Activated T-helper 17 cell treated with anti-CD3 and anti-CD28 coated beads, Interleukin-2, amount 50 U/mL, for 72 hours (primary cell): ENCODE measurements around the gene RNF222. TPM values are rescaled to one million over a fixed set of nuclear protein-coding genes. Genes with fewer than 3 reads are reported as not detected.
"Not testable (repeated sequence)": the region's sequence is repeated elsewhere in the genome, so short reads cannot be mapped to it uniquely, and the experiment has no call there.

ENCODE experiments used
- ATAC-seq: fragments of 150-1000 bp; cut with Tn5 transposase; replicated peaks from 2 replicates; pipeline ENCODE4 v1.10.0; 2021; ENCODE audit warnings: mild to moderate bottlenecking, moderate library complexity
- H3K27ac Mint-ChIP-seq: one replicate; pipeline ENCODE4 v1.8.0; 2022; ENCODE audit warnings: mixed read lengths
- H3K27me3 Mint-ChIP-seq: one replicate; pipeline ENCODE4 v1.8.0; 2022; ENCODE audit warnings: mixed read lengths
- H3K36me3 Mint-ChIP-seq: one replicate; pipeline ENCODE4 v1.8.0; 2022; ENCODE audit warnings: low read depth, mild to moderate bottlenecking, mixed read lengths
- H3K4me1 Mint-ChIP-seq: one replicate; pipeline ENCODE4 v1.8.0; 2022; ENCODE audit warnings: mixed read lengths
- H3K4me3 Mint-ChIP-seq: one replicate; pipeline ENCODE4 v1.8.0; 2022; ENCODE audit warnings: mild to moderate bottlenecking, mixed read lengths
- H3K9me3 Mint-ChIP-seq: one replicate; pipeline ENCODE4 v1.8.0; 2022; ENCODE audit warnings: mixed read lengths
- total RNA-seq, 2 donors: library from RNA; stranded (reverse); gene quantifications; one replicate each; pipeline ENCODE4 v1.2.3, GENCODE V29; 2022

Gene RNF222
- total RNA-seq, 2 donors from 2014 or later = 0.09 to 0.21 TPM

DNA sequence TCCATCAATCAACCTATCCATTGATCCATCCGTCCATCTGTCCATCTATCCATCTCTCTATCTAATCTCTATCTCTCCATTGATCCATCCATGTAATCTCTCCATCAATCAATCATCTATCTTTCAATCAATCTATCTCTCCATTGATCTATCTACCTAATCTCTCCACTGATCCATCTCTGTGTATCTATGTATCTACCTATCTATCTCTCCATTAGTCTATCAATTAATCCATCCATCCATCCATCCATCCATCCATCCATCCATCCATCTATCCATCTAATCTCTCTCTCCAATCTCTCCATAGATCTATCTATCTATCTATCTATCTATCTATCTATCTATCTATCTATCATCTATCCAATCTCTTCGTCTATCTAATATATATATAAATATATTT is 3.5 kb upstream of the RNF222 start:
- no peak for ATAC-seq
- Mint-ChIP-seq H3K27me3 (peaks cover 19% of the 10 kb centered on the region), H3K4me3 (no peak overlapping the region), H3K27ac (no peak overlapping the region), H3K36me3 (no peaks in the 10 kb centered on the region), H3K4me1 (no peaks in the 10 kb centered on the region), H3K9me3 (no peaks in the 10 kb centered on the region)

DNA sequence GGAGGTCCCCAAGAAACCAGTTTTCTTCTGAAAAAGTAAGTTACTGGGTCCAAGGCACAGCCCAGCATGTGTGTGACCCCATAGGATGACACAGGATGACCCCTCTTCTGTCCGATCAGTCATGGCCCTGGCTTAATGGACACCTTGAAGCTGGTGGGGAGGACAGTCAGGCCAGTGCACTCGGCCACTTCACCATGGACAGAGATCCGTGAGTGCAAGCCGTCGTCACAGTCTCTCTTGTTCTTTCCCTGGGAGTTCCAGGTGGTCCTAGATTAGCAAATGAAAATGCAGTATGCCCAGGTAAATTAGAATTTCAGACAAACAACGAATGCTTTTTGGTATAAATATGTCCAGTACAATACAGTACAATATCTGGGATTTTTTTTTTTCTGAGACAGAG is 1.4 kb upstream of the RNF222 start:
- no peaks in the 10 kb centered on the region for H3K4me1 Mint-ChIP-seq
- no peak overlapping the region for H3K27ac Mint-ChIP-seq
- H3K36me3 Mint-ChIP-seq = no peaks in the 10 kb centered on the region
- ATAC-seq = no peak
- no peaks in the 10 kb centered on the region for H3K9me3 Mint-ChIP-seq
- H3K4me3 Mint-ChIP-seq = no peak overlapping the region
- peaks cover 19% of the 10 kb centered on the region for H3K27me3 Mint-ChIP-seq

DNA sequence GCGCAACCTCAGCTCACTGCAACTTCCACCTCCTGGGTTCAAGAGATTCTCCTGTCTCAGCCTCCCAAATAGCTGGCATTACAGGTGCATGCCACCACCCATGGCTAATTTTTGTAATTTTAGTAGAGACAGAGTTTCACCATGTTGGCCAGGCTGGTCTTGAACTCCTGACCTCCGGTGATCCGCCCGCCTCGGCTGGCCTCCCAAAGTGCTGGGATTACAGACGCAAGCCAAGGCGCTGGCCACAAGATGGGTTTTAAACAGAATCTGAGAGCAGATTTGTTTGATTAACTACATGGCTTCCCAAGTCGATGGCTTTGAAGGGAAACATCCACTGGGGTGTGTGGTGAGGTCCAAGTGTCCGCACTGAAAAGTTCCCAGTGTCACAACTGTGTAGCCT is 3.1 kb downstream of the RNF222 start:
- not testable (repeated sequence) for H3K9me3 Mint-ChIP-seq, H3K27ac Mint-ChIP-seq, H3K36me3 Mint-ChIP-seq, H3K4me3 Mint-ChIP-seq, H3K27me3 Mint-ChIP-seq, H3K4me1 Mint-ChIP-seq, ATAC-seq

DNA sequence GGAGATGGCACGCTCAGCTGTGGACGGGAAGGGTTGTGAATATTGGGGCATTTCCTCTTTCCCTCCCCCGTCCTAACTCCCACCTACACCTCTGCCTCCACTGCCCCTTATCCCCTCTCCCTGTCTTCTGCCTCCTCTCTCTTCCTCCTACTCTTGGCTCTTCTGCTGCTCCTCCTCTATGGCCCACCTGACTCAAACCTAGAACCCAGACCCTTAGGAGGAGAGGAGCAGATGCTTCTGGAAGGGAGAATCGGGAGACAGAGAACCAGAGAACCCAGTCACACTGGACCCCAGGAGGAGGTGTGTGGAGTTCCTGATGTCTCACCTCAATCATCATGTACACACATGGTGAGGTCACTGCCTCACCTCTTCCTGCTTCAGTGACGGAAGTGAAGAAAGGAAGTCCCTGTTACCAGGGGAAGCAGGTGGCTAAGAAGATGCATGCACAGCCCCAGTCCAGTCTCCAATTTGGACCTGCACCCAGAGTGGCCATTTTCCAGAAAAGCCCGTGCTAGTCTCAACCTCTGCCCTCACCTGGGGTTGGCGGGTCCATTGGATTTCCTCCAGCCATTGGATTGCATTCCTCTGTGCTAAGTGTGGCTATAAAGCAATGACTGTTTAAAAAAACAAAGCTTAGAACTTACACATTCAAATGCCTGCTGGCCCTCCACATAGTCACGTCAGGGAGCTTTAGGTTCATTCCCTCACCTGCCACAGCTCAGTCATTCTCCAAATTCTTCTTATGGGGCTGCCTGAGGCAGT is 4.0 kb downstream of the RNF222 start:
- H3K36me3 Mint-ChIP-seq = no peaks in the 10 kb centered on the region
- peak overlapping the region; percentile 90 for H3K27ac Mint-ChIP-seq
- peak overlapping the region; percentile 49 for H3K4me3 Mint-ChIP-seq
- peaks cover 5% of the 10 kb centered on the region for H3K4me1 Mint-ChIP-seq
- H3K9me3 Mint-ChIP-seq = no peaks in the 10 kb centered on the region
- peaks cover 6% of the 10 kb centered on the region for H3K27me3 Mint-ChIP-seq
- peak; percentile 98 for ATAC-seq

DNA sequence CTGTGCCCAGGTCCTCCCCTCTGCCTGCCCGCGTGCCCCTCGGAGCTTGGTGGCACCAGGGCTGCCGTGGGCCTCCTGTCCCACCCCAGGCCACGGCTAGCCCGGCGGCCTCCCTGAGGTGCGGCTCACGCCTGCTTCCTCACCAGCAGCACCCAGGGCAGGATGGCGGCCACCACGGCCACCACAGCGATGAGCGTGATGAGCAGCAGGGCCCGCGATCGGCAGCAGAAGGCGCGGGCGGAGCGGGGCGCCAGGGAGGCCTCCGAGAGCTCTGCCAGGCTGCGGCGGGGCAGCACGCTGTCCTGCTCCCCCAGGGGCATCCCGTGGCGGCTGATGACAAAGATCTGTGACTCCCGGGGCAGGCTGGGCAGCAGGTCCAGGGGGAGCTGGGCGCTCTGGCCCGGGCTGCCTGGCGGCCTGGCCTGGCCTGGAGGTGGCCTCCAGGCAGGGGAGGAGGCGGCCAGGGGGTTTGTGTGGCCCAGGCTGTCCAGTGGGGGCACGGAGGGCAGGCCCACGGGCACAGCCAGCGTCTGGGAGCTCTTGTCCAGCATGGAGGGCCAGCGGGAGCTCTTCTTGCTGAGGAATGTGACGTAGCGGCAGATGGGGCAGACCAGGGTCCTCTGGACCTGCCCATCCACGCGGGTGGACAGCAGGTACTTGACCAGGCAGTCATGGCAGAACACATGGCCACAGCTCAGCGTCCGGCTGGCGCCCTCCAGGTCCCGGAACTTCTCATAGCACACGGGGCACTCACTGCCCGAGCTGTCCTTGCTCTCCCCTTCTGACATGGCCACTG is 4.8 kb downstream of the RNF222 start:
- no peak for ATAC-seq
- Mint-ChIP-seq H3K27ac (peak overlapping the region; percentile 90), H3K9me3 (no peaks in the 10 kb centered on the region), H3K4me3 (peak overlapping the region; percentile 49), H3K27me3 (peaks cover 3% of the 10 kb centered on the region), H3K36me3 (no peaks in the 10 kb centered on the region), H3K4me1 (peaks cover 5% of the 10 kb centered on the region)

DNA sequence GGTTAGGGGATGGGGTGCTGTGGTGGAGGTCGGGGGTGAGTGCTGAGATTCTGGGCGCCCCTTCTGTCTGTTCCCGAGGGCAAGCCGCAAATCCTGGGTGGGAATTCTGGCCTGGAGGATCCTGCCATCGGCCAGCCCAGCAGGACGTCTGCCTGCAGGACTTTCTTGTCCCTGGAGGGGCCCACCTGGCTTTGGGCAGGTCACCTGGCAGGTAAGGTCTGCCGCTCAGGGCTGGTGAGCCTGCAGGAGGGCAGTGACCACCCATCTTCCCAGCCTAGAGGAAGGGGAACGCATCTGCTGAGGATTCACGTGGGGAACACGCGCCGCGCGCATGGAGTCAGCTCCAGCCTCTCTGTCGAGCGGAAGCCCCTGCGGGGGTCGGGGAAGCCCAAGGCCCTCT is 5.4 kb downstream of the RNF222 start:
- H3K27ac Mint-ChIP-seq = no peak overlapping the region
- H3K27me3 Mint-ChIP-seq = no peaks in the 10 kb centered on the region
- H3K36me3 Mint-ChIP-seq = no peaks in the 10 kb centered on the region
- H3K4me1 Mint-ChIP-seq = peaks cover 5% of the 10 kb centered on the region
- no peaks in the 10 kb centered on the region for H3K9me3 Mint-ChIP-seq
- ATAC-seq = no peak
- H3K4me3 Mint-ChIP-seq = no peak overlapping the region

DNA sequence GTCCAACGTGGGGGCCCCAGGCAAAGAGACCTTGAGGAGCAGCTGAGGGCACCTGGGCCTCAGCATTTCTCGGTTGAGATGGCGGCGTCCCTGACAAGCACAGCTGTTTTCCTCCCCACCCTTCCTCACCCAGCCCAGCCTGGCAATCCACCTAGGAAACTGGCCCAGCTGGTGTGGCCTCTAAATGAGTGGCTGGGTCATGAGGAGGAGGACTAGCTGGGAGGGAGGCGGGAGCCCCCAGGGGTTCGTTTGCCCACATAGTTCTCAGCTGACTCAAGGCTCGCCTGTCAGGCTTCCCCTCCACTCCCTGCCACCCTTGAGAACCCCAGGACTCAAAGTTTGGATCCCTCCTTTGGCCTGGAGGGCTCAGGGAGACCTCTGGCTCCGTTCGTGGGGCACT is 5.9 kb downstream of the RNF222 start:
- H3K9me3 Mint-ChIP-seq = no peaks in the 10 kb centered on the region
- H3K4me3 Mint-ChIP-seq = no peak overlapping the region
- no peaks in the 10 kb centered on the region for H3K36me3 Mint-ChIP-seq
- H3K27ac Mint-ChIP-seq = no peak overlapping the region
- H3K4me1 Mint-ChIP-seq = peaks cover 5% of the 10 kb centered on the region
- no peaks in the 10 kb centered on the region for H3K27me3 Mint-ChIP-seq
- no peak for ATAC-seq

DNA sequence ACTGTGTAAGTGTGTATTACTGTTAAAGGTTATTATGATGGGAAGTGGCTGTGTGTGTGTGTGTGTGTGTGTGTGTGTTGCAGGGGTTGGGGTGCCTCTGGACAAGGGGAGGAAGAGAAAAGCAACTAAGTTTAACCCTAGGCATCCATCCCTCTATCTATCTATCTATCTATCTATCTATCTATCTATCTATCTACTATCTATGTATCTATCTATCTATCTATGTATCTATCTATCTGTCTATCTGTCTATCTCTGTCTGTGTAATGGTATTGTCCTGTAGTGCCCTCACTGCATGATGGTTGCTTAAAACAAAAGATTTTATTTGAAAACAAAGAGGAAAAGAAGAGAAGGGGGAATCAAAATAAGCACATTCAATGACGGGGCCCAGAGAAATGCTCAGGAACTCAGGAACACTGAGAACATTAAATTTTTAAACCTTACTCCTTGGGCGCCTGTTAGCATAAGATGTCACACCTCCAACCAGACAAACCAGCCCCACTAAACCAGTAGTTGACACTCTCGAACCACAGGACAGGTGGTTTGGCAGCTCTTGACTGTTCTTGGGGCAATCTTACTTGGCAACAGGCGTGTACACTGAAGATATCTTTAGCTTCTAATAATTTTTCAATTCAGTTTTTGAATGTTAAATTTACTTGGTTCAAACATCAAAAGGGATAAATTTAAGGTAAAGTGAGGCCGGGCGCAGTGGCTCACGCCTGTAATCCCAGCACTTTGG is 9.5 kb downstream of the RNF222 start:
- Mint-ChIP-seq H3K36me3 (peaks cover 3% of the 10 kb centered on the region), H3K4me1 (peaks cover 8% of the 10 kb centered on the region), H3K9me3 (no peaks in the 10 kb centered on the region), H3K4me3 (no peak overlapping the region), H3K27me3 (no peaks in the 10 kb centered on the region), H3K27ac (peak overlapping the region; percentile 35)
- ATAC-seq = no peak

DNA sequence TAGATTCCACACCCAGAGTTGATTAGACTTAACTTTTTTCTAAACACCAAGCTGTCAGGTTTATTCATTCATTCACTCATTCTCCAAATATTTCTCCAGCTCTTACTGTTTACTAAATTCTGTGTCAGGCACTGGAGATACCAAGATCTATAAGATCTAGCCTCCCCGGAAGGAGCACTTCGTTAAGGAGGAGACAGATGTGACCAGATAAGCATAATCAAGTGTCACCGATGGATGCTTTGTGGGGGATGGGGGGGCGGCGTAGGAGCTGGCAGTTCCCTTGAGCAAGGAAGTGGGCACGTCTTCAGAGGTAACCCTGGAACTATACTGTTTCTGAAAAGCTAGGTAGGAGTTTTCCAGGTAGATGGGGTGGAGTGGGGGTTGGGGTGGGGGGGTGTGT is 10.8 kb downstream of the RNF222 start:
- no peaks in the 10 kb centered on the region for H3K9me3 Mint-ChIP-seq
- no peak for ATAC-seq
- H3K4me3 Mint-ChIP-seq = no peak overlapping the region
- peaks cover 8% of the 10 kb centered on the region for H3K4me1 Mint-ChIP-seq
- no peak overlapping the region for H3K27ac Mint-ChIP-seq
- H3K36me3 Mint-ChIP-seq = peaks cover 15% of the 10 kb centered on the region
- H3K27me3 Mint-ChIP-seq = no peaks in the 10 kb centered on the region

DNA sequence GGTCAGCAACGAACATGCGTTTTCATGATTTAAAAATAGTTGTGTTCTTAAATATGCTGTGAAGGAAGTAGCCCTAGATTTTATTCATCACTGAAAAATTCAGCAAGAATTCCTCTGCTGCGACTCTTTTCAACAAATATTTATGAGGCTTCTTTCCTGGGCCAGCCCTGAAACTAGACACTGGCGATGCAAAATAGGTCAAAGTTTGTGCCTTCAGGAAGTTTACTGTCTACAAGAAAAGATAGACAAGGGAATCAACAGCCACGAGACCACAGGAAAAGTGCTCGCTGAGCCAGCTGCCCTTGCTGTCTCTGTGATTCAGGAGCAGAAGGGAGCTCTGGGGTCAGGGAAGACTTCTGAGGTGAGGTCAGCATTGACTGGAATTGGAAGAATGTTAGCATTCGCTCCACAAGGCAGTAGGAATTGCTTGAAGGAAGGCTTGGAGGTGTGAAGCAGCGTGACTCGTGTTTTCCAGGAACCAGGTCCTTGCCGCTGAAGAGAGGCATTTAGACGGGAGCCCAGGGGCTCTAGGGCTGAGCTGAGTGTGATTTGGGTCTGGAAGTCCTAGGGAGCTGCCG is 12.7 kb downstream of the RNF222 start:
- Mint-ChIP-seq H3K4me1 (peaks cover 17% of the 10 kb centered on the region), H3K27me3 (no peaks in the 10 kb centered on the region), H3K4me3 (peak overlapping the region; percentile 100), H3K9me3 (no peaks in the 10 kb centered on the region), H3K27ac (peak overlapping the region; percentile 68), H3K36me3 (peaks cover 35% of the 10 kb centered on the region)
- ATAC-seq = no peak

DNA sequence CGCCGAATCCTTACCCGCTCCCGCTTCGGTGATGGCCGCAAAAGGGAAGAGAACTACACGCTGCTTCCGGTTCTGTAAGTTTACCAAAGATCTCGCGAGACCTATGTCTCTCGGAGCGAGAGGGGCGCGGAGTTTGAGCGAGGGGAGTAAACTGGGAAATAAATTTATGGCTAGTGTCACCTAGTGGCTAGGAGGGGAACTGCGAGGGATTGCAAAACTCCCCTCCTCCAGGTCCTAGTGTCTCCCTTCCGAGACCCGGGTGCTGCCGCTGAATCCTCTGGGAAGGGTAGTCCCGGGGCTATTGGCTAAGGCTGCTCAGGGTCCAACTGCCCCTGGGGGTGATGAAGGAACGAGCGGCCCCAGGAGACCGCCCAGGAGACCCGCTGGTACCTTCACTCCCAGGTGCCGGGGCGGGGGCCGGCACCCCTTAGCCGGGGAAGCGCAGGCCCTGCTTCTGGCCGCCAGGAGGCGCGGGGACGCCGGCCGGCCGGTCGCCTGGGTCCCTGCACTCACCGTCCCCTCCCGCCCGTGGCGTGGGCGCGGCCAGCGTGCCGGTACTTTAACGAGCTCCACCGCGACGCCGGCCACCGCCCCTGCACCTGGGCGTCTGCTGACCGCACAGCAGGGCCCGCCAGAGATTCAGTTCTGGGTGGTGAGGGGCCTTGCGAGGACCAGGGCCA is 14.3 kb downstream of the RNF222 start, which contains the start of gene RPL26:
Gene RPL26, minus strand, starts transcription at position 51 of the 680 bp plus-strand sequence. CDS start 883 bp downstream, outside the sequence.
- H3K9me3 Mint-ChIP-seq = no peaks in the 10 kb centered on the region
- peak; percentile 96 for ATAC-seq
- peak within 1 kb of the TSS; percentile 100 for H3K27ac Mint-ChIP-seq
- no peaks in the 10 kb centered on the region for H3K27me3 Mint-ChIP-seq
- H3K36me3 Mint-ChIP-seq = peaks cover 51% of the 10 kb centered on the region
- peak within 1 kb of the TSS; percentile 100 for H3K4me3 Mint-ChIP-seq
- H3K4me1 Mint-ChIP-seq = peaks cover 28% of the 10 kb centered on the region

DNA sequence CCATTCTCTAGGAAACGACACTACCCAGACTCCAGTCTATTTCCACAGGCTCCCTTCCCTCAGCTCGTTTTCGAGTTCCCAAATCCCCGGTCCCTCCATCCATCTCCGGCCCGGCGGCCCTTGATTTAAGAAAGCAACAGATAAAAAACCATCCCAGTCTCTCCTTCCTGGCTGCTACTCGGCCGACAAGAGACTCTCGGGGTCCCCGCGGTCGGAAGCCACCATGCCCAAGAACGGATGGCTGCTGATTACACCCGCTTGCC is 14.8 kb downstream of the RNF222 start:
- no peaks in the 10 kb centered on the region for H3K9me3 Mint-ChIP-seq
- H3K36me3 Mint-ChIP-seq = peaks cover 56% of the 10 kb centered on the region
- H3K27ac Mint-ChIP-seq = peak overlapping the region; percentile 100
- H3K4me3 Mint-ChIP-seq = peak overlapping the region; percentile 100
- peak; percentile 1 for ATAC-seq
- no peaks in the 10 kb centered on the region for H3K27me3 Mint-ChIP-seq
- peaks cover 28% of the 10 kb centered on the region for H3K4me1 Mint-ChIP-seq

DNA sequence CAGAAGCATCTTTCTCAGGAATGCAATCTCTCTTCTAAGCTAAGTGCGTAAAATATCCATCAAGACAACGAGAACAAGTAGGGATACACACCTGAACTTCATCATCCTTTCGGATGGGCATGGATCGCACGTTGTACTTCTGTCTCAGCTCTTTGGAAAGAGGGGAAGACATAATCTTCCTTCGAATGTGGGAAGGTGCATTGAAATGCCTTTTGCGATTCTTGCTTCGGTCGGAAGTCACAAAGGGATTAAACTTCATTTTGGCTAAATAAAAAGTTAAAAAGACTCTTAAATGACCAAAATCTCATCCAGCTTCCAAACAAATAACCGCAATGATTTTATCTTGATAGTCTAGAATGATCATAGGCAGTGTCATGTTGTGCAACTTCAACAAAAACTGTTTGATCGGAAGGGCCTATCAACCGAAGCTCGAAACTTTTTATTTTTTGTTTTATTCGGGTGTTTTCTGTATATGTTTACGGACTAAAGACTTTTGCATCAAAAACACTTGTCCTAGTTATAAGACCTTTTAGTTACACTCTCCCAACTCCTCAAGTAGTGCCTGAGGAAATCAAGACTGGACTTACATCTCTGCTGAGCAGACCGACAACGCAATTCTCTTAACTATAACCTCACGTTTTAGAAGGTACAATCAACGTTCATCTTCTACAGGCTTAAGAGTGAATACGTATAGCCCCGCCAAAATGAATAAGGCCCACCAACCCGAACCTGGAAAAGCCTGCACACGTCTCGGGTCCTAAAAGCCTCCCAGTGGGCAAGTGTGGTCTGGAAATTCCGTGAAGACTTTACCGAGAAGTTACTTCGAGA is 15.4 kb downstream of the RNF222 start:
- Mint-ChIP-seq H3K9me3 (no peaks in the 10 kb centered on the region), H3K4me1 (peaks cover 33% of the 10 kb centered on the region), H3K4me3 (peak overlapping the region; percentile 100), H3K27ac (peak overlapping the region; percentile 100), H3K27me3 (no peaks in the 10 kb centered on the region), H3K36me3 (peaks cover 61% of the 10 kb centered on the region)
- ATAC-seq = no peak
